WTC11 (cell line): ENCODE results near the gene TAP2. TPM values are rescaled to one million over a fixed set of nuclear protein-coding genes. Genes with fewer than 3 reads are reported as not detected.

Experiments
- ATAC-seq: fragments of 200-7000 bp; cut with Tn5 transposase; 2 replicates; pipeline ENCODE4 v1.10.0; 2021; ENCODE audit warnings: mild to moderate bottlenecking, moderate library complexity
- CTCF ChIA-PET: fragments of 300-600 bp; sonication (Branson Sonifier 250); formaldehyde crosslinking; loops from one replicate; lab custom pipeline; 2021; ENCODE audit warnings: antibody characterized with exemption; lab: Charles Lee
- POLR2A ChIA-PET: fragments of 350-600 bp; sonication (Branson Sonifier 250); formaldehyde crosslinking; loops from one replicate; lab custom pipeline; 2021; ENCODE audit warnings: antibody characterized with exemption; lab: Charles Lee
- DNase-seq: peaks from one replicate; pipeline ENCODE4 v3.0.0; 2021; ENCODE audit warnings: low spot score
- H3K27ac Mint-ChIP-seq: 2 replicates; pipeline ENCODE4 v1.8.0; 2021; ENCODE audit warnings: mixed read lengths
- H3K27me3 Mint-ChIP-seq: 2 replicates; pipeline ENCODE4 v1.8.0; 2021; ENCODE audit warnings: low read depth, mild to moderate bottlenecking, moderate library complexity, mixed read lengths
- H3K36me3 Mint-ChIP-seq: 2 replicates; pipeline ENCODE4 v1.8.0; 2021; ENCODE audit warnings: mixed read lengths
- H3K4me1 Mint-ChIP-seq: 2 replicates; pipeline ENCODE4 v1.8.0; 2022; ENCODE audit warnings: mixed read lengths
- H3K4me3 Mint-ChIP-seq: 2 replicates; pipeline ENCODE4 v1.8.0; 2021; ENCODE audit warnings: mild to moderate bottlenecking, moderate library complexity, mixed read lengths
- H3K9me3 Mint-ChIP-seq: 2 replicates; pipeline ENCODE4 v1.8.0; 2021; ENCODE audit warnings: mixed read lengths
- AFF4 ChIP-seq: sonication (generic); formaldehyde crosslinking; IDR thresholded peaks from 2 replicates; pipeline ENCODE4 v1.8.1; 2023; ENCODE audit warnings: mild to moderate bottlenecking, missing genetic modification reagents, borderline replicate concordance
- AR ChIP-seq: fragments of 250-450 bp; sonication (Bioruptor Pico); IDR thresholded peaks from 2 replicates; pipeline ENCODE4 v1.9.0; 2021; ENCODE audit warnings: mild to moderate bottlenecking
- E2F4 ChIP-seq: sonication (generic); formaldehyde crosslinking; IDR thresholded peaks from 2 replicates; pipeline ENCODE4 v1.8.1; 2022; ENCODE audit warnings: low read depth, mild to moderate bottlenecking, moderate library complexity, missing genetic modification reagents, borderline replicate concordance
- ERG ChIP-seq: fragments of 250-450 bp; sonication (Bioruptor Pico); IDR thresholded peaks from 2 replicates; pipeline ENCODE4 v1.8.0; 2021; ENCODE audit warnings: mild to moderate bottlenecking
- ETV6 ChIP-seq: sonication (generic); formaldehyde crosslinking; IDR thresholded peaks from 2 replicates; pipeline ENCODE4 v1.8.1; 2022; ENCODE audit warnings: mild to moderate bottlenecking, missing genetic modification reagents
- IRF1 ChIP-seq: sonication (generic); formaldehyde crosslinking; IDR thresholded peaks from 2 replicates; pipeline ENCODE4 v1.8.0; 2023; ENCODE audit warnings: missing genetic modification reagents
- JAZF1 ChIP-seq: fragments of 250-450 bp; sonication (Bioruptor Pico); IDR thresholded peaks from 2 replicates; pipeline ENCODE4 v1.9.0; 2021; ENCODE audit warnings: moderate library complexity, mild to moderate bottlenecking, inconsistent platforms
- KAT7 ChIP-seq: sonication (generic); formaldehyde crosslinking; IDR thresholded peaks from 2 replicates; pipeline ENCODE4 v1.8.1; 2023; ENCODE audit warnings: missing genetic modification reagents, mild to moderate bottlenecking, borderline replicate concordance
- RELA ChIP-seq: sonication (generic); formaldehyde crosslinking; IDR thresholded peaks from 2 replicates; pipeline ENCODE4 v1.8.1; 2022; ENCODE audit warnings: missing genetic modification reagents, mild to moderate bottlenecking, borderline replicate concordance
- SP1 ChIP-seq: sonication (generic); formaldehyde crosslinking; conservative IDR thresholded peaks from 2 replicates; pipeline ENCODE4 v1.8.1; 2022; ENCODE audit warnings: missing genetic modification reagents
- USF1 ChIP-seq: sonication (generic); formaldehyde crosslinking; IDR thresholded peaks from 2 replicates; pipeline ENCODE4 v1.8.0; 2022; ENCODE audit warnings: mild to moderate bottlenecking, missing genetic modification reagents
- USF2 ChIP-seq: sonication (generic); formaldehyde crosslinking; IDR thresholded peaks from 2 replicates; pipeline ENCODE4 v1.8.1; 2023; ENCODE audit warnings: mild to moderate bottlenecking, missing genetic modification reagents, moderate library complexity
- ZBTB21 ChIP-seq: sonication (generic); formaldehyde crosslinking; IDR thresholded peaks from 2 replicates; pipeline ENCODE4 v1.8.1; 2023; ENCODE audit warnings: mild to moderate bottlenecking, missing genetic modification reagents, borderline replicate concordance
- ZNF317 ChIP-seq: sonication (generic); formaldehyde crosslinking; IDR thresholded peaks from 2 replicates; pipeline ENCODE4 v1.8.1; 2023; ENCODE audit warnings: low read depth, mild to moderate bottlenecking, moderate library complexity, missing genetic modification reagents, borderline replicate concordance
- ZNF423 ChIP-seq: fragments of 250-450 bp; sonication (Bioruptor Pico); IDR thresholded peaks from 2 replicates; pipeline ENCODE4 v2.1.2; 2022; ENCODE audit warnings: mild to moderate bottlenecking, moderate library complexity
- ZNF532 ChIP-seq: fragments of 250-450 bp; sonication (Bioruptor Pico); IDR thresholded peaks from 2 replicates; pipeline ENCODE4 v1.9.0; 2021; ENCODE audit warnings: mild to moderate bottlenecking, borderline replicate concordance
- total RNA-seq: library from RNA; stranded (reverse); gene quantifications from 3 replicates; pipeline ENCODE4 v1.2.3, GENCODE V29; 2021

The TAP2 gene
- total RNA-seq, 1 experiment from 2014 or later, result 23.0 TPM

- peak; percentile 34; the same call in 1 of the 2 replicates for TF ChIP-seq USF1 (CRISPR knock-in tag)
- TF ChIP-seq ZNF423 (CRISPR knock-in tag), result no peak
- Mint-ChIP-seq H3K9me3 (no peaks in the 10 kb centered on the region), H3K27ac (no peak overlapping the region), H3K36me3 (peaks cover 15% of the 10 kb centered on the region), H3K4me1 (peaks cover 11% of the 10 kb centered on the region), H3K4me3 (peak overlapping the region; percentile 72), H3K27me3 (peaks cover 48% of the 10 kb centered on the region)
- ChIA-PET POLR2A (interaction anchor here (1.1 to 1.7 kb wide), 6 partner anchors 10 to 642 kb away, joined by 3 to 16 read pairs (median 4); partner anchors contain the start of genes HLA-DMA, PSMB9 and TAP1), CTCF (interaction anchor here (0.6 to 3.9 kb wide), 32 partner anchors 10 to 917 kb away, joined by 3 to 291 read pairs (median 6); partner anchors contain the start of genes BRD2, HLA-DMA, HLA-DMB and PSMB9)
- no peak; the same call in 1 of the 2 replicates for ATAC-seq
- DNase-seq, result no peak
Measured at GRCh38 chr6:32837651-32838113, 857 bp downstream of the TAP2 start.

GRCh38 chr6:32836873-32837272 is 1.7 kb downstream of the TAP2 start:
- no peak for DNase-seq
- H3K27ac Mint-ChIP-seq, result no peak overlapping the region
- H3K36me3 Mint-ChIP-seq, result peaks cover 10% of the 10 kb centered on the region
- peaks cover 40% of the 10 kb centered on the region for H3K27me3 Mint-ChIP-seq
- H3K4me1 Mint-ChIP-seq, result peaks cover 11% of the 10 kb centered on the region
- POLR2A ChIA-PET, result no interaction called here
- peak overlapping the region; percentile 72 for H3K4me3 Mint-ChIP-seq
- H3K9me3 Mint-ChIP-seq, result no peaks in the 10 kb centered on the region
- TF ChIP-seq USF2 (CRISPR knock-in tag) (no peak), AR (CRISPR knock-in tag) (no peak), ZNF317 (CRISPR knock-in tag) (no peak), ERG (no peak), SP1 (CRISPR knock-in tag) (no peak), ZNF532 (CRISPR knock-in tag) (no peak), AFF4 (no peak), ZBTB21 (CRISPR knock-in tag) (no peak), E2F4 (CRISPR knock-in tag) (no peak), ETV6 (CRISPR knock-in tag) (no peak), RELA (CRISPR knock-in tag) (no peak), KAT7 (CRISPR knock-in tag) (no peak), JAZF1 (CRISPR knock-in tag) (no peak), IRF1 (no peak)
- TF ChIP-seq, all 79 proteins: peak for 0
- CTCF ChIA-PET, result interaction anchor here (3.6 to 3.9 kb wide), 3 partner anchors 9 to 31 kb away, joined by 82 to 291 read pairs (median 243); partner anchors contain the start of genes PSMB9 and TAP1
- no peak for ATAC-seq
